HepG2 (cell line): ENCODE results near the gene EIF4G2. TPM values are rescaled to one million over a fixed set of nuclear protein-coding genes. Genes with fewer than 3 reads are reported as not detected.

Source experiments
- FOXK2 ChIP-seq: fragments of 450-650 bp; IDR thresholded peaks from 2 replicates; pipeline ENCODE4 v1.6.1; 2016
- GTF3A ChIP-seq: sonication (generic); formaldehyde crosslinking; conservative IDR thresholded peaks from 2 replicates; pipeline ENCODE4 v1.4.0; 2020; ENCODE audit warnings: mild to moderate bottlenecking, missing genetic modification reagents
- HNRNPL ChIP-seq: fragments of 200-400 bp; formaldehyde crosslinking; IDR thresholded peaks from 2 replicates; pipeline ENCODE4 v1.6.1; 2017; ENCODE audit warnings: mild to moderate bottlenecking, low read depth, low read length
- MED8 ChIP-seq: sonication (generic); formaldehyde crosslinking; IDR thresholded peaks from 2 replicates; pipeline ENCODE4 v1.8.1; 2023; ENCODE audit warnings: mild to moderate bottlenecking, missing genetic modification reagents; ENCODE audit not compliant: insufficient replicate concordance
- MTA1 ChIP-seq: sonication (generic); formaldehyde crosslinking; IDR thresholded peaks from 2 replicates; pipeline ENCODE4 v1.4.0; 2020; ENCODE audit warnings: missing genetic modification reagents, mild to moderate bottlenecking, borderline replicate concordance
- MXD4 ChIP-seq: IDR thresholded peaks from 2 replicates; pipeline ENCODE4 v1.6.1; 2016; ENCODE audit warnings: mild to moderate bottlenecking, missing biosample characterization, missing genetic modification reagents
- NAIF1 ChIP-seq: sonication (generic); formaldehyde crosslinking; IDR thresholded peaks from 2 replicates; pipeline ENCODE4 v1.5.0; 2020; ENCODE audit warnings: mild to moderate bottlenecking, missing genetic modification reagents, borderline replicate concordance
- RXRB ChIP-seq: IDR thresholded peaks from 2 replicates; pipeline ENCODE4 v1.6.1; 2016; ENCODE audit warnings: borderline replicate concordance, missing genetic modification reagents, missing compliant biosample characterization
- SMYD3 ChIP-seq: sonication (generic); formaldehyde crosslinking; IDR thresholded peaks from 2 replicates; pipeline ENCODE4 v1.8.1; 2023; ENCODE audit warnings: mild to moderate bottlenecking, missing genetic modification reagents
- ZNF337 ChIP-seq: sonication (generic); formaldehyde crosslinking; IDR thresholded peaks from 2 replicates; pipeline ENCODE4 v1.5.1; 2020; ENCODE audit warnings: missing genetic modification reagents, low read depth, mild to moderate bottlenecking, borderline replicate concordance
- ZNF34 ChIP-seq: sonication (generic); formaldehyde crosslinking; IDR thresholded peaks from 2 replicates; pipeline ENCODE4 v1.4.0; 2020; ENCODE audit warnings: mild to moderate bottlenecking, missing genetic modification reagents, borderline replicate concordance
- ZNF367 ChIP-seq: sonication (generic); formaldehyde crosslinking; IDR thresholded peaks from 2 replicates; pipeline ENCODE4 v1.4.0; 2020; ENCODE audit warnings: missing genetic modification reagents, borderline replicate concordance
- ZNF431 ChIP-seq: sonication (generic); formaldehyde crosslinking; IDR thresholded peaks from 2 replicates; pipeline ENCODE4 v1.9.0; 2022; ENCODE audit warnings: missing genetic modification reagents, low read depth, mild to moderate bottlenecking, borderline replicate concordance
- ZNF446 ChIP-seq: sonication (generic); formaldehyde crosslinking; IDR thresholded peaks from 2 replicates; pipeline ENCODE4 v1.5.0; 2020; ENCODE audit warnings: mild to moderate bottlenecking, missing genetic modification reagents
- ZNF564 ChIP-seq: sonication (generic); formaldehyde crosslinking; IDR thresholded peaks from 2 replicates; pipeline ENCODE4 v1.8.1; 2023; ENCODE audit warnings: mild to moderate bottlenecking, missing genetic modification reagents
- ZSCAN20 ChIP-seq: sonication (generic); formaldehyde crosslinking; IDR thresholded peaks from 2 replicates; pipeline ENCODE4 v1.4.0; 2020; ENCODE audit warnings: missing genetic modification reagents, mild to moderate bottlenecking, borderline replicate concordance
- polyA plus RNA-seq, 8 experiments: library from polyadenylated mRNA; depleted of rRNA in 3 of 8; stranded (reverse) in 7 of 8; unstranded in 1 of 8; fragments of >200 nt; fragmentation: Illumina TruSeq in 4 of 8; extraction: Trizol in 4 of 8; gene quantifications; 2 replicates each; pipeline versions ENCODE4 v1.2.1 to v1.2.3, GENCODE V29; 2011 to 2016; ENCODE audit warnings: low read depth in 4 of 8, missing spikeins in 1 of 8, mixed read lengths in 1 of 8; ENCODE audit not compliant: insufficient read depth in 1 of 8
- total RNA-seq, 5 experiments: library from RNA; depleted of rRNA; stranded (reverse); fragments of >200 nt; fragmentation: Illumina TruSeq; extraction: Trizol; gene quantifications; 2 replicates each; pipeline ENCODE4 v1.2.3, GENCODE V29; 2016; ENCODE audit warnings: low read depth in 1 of 5
- TF ChIP-seq, protein P1 (sequence below): IDR thresholded peaks from 2 replicates; pipeline ENCODE4 v1.6.1; 2012; ENCODE audit warnings: inconsistent platforms
- TF ChIP-seq, protein P2 (sequence below): sonication (generic); formaldehyde crosslinking; IDR thresholded peaks from 2 replicates; pipeline ENCODE4 v1.8.1; 2023; ENCODE audit warnings: mild to moderate bottlenecking, missing genetic modification reagents
- TF ChIP-seq, protein P3 (sequence below): sonication (generic); formaldehyde crosslinking; IDR thresholded peaks from 2 replicates; pipeline ENCODE4 v1.9.0; 2021; ENCODE audit warnings: missing genetic modification reagents, mild to moderate bottlenecking, borderline replicate concordance
- TF ChIP-seq, protein P4 (sequence below): sonication (generic); formaldehyde crosslinking; IDR thresholded peaks from 2 replicates; pipeline ENCODE4 v1.5.1; 2020; ENCODE audit warnings: missing genetic modification reagents, mild to moderate bottlenecking, borderline replicate concordance
- TF ChIP-seq, protein P5 (sequence below): sonication (generic); formaldehyde crosslinking; conservative IDR thresholded peaks from 2 replicates; pipeline ENCODE4 v1.8.0; 2022; ENCODE audit warnings: low read depth, missing genetic modification reagents

The EIF4G2 gene
- total and polyA plus RNA-seq, 2 of the 13 experiments (the other 11 are each of a cell fraction or from before 2014, with no cell fraction given) = 362 to 546 TPM

DNA sequence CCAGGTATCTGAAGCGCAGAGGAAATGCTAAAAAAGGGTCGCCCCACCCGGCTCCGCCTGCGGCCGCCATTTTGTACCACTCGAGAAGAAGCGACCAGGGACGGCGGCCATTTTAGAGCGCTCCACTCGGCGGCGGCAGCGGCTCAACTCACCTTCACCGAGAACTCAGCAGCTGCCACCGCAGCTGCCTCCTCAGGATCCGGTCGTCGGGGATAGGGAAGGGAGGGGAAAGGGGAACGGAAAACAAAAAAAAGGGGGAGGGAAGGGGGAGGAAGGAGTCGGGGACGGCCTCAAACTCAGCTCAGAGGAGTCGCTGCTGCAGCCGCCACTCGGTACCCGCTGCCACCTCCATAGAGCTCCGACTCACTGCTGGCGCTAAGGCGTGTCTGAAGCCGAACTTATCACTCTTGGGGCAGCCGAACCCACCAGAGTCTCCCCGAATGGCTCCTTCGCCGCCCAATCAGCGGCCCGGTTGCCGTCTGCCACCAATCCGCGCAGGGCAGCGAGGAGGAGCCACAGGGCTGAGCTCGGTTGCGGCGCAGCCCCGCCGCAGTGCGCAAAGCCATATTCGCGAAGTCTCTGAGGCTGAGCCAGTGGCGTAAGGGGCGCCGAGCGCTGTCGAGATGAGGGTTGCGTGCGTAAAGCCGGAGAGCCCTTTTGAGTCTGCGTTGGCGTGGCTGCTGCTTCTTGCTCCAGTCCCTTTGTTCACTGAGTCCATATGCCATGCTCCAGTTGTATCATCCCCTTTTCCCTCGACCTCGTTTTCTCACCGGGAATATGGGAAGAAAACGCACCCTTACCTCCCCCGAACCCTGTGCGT is at the start of gene EIF4G2 (continued):
- TF ChIP-seq ZNF367 (no peak; the same call in 1 of the 2 replicates), ZNF337 (CRISPR knock-in tag) (peak; percentile 71; the same call in 1 of the 2 replicates), ZSCAN20 (CRISPR knock-in tag) (peak; percentile 27; the same call in 1 of the 2 replicates), HNRNPL (0 out of 2 replicates have a peak, but pooled peaks have one; percentile 56), MXD4 (peak; percentile 60), ZNF431 (CRISPR knock-in tag) (0 out of 2 replicates have a peak, but pooled peaks have one; percentile 77), NAIF1 (CRISPR knock-in tag) (peak; percentile 100), MTA1 (CRISPR knock-in tag) (0 out of 2 replicates have a peak, but pooled peaks have one; percentile 18), ZNF446 (CRISPR knock-in tag) (no peak), GTF3A (CRISPR knock-in tag) (peak; percentile 38; the same call in 1 of the 2 replicates), RXRB (CRISPR knock-in tag) (peak; percentile 66), ZNF564 (CRISPR knock-in tag) (peak; percentile 76), SMYD3 (0 out of 2 replicates have a peak, but pooled peaks have one; percentile 18), ZNF34 (CRISPR knock-in tag) (peak; percentile 81; the same call in 1 of the 2 replicates), FOXK2 (no peak), MED8 (peak; percentile 38)
- TF ChIP-seq, protein P1, sequence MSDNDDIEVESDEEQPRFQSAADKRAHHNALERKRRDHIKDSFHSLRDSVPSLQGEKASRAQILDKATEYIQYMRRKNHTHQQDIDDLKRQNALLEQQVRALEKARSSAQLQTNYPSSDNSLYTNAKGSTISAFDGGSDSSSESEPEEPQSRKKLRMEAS = peak; percentile 85
- TF ChIP-seq, protein P2, sequence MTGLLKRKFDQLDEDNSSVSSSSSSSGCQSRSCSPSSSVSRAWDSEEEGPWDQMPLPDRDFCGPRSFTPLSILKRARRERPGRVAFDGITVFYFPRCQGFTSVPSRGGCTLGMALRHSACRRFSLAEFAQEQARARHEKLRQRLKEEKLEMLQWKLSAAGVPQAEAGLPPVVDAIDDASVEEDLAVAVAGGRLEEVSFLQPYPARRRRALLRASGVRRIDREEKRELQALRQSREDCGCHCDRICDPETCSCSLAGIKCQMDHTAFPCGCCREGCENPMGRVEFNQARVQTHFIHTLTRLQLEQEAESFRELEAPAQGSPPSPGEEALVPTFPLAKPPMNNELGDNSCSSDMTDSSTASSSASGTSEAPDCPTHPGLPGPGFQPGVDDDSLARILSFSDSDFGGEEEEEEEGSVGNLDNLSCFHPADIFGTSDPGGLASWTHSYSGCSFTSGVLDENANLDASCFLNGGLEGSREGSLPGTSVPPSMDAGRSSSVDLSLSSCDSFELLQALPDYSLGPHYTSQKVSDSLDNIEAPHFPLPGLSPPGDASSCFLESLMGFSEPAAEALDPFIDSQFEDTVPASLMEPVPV (CRISPR knock-in tag) = peak; percentile 28; the same call in 1 of the 2 replicates
- TF ChIP-seq, protein P3, sequence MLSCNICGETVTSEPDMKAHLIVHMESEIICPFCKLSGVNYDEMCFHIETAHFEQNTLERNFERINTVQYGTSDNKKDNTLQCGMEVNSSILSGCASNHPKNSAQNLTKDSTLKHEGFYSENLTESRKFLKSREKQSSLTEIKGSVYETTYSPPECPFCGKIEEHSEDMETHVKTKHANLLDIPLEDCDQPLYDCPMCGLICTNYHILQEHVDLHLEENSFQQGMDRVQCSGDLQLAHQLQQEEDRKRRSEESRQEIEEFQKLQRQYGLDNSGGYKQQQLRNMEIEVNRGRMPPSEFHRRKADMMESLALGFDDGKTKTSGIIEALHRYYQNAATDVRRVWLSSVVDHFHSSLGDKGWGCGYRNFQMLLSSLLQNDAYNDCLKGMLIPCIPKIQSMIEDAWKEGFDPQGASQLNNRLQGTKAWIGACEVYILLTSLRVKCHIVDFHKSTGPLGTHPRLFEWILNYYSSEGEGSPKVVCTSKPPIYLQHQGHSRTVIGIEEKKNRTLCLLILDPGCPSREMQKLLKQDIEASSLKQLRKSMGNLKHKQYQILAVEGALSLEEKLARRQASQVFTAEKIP (CRISPR knock-in tag) = no peak
- TF ChIP-seq, protein P4, sequence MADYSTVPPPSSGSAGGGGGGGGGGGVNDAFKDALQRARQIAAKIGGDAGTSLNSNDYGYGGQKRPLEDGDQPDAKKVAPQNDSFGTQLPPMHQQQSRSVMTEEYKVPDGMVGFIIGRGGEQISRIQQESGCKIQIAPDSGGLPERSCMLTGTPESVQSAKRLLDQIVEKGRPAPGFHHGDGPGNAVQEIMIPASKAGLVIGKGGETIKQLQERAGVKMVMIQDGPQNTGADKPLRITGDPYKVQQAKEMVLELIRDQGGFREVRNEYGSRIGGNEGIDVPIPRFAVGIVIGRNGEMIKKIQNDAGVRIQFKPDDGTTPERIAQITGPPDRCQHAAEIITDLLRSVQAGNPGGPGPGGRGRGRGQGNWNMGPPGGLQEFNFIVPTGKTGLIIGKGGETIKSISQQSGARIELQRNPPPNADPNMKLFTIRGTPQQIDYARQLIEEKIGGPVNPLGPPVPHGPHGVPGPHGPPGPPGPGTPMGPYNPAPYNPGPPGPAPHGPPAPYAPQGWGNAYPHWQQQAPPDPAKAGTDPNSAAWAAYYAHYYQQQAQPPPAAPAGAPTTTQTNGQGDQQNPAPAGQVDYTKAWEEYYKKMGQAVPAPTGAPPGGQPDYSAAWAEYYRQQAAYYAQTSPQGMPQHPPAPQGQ (CRISPR knock-in tag) = no peak
- TF ChIP-seq, protein P5, sequence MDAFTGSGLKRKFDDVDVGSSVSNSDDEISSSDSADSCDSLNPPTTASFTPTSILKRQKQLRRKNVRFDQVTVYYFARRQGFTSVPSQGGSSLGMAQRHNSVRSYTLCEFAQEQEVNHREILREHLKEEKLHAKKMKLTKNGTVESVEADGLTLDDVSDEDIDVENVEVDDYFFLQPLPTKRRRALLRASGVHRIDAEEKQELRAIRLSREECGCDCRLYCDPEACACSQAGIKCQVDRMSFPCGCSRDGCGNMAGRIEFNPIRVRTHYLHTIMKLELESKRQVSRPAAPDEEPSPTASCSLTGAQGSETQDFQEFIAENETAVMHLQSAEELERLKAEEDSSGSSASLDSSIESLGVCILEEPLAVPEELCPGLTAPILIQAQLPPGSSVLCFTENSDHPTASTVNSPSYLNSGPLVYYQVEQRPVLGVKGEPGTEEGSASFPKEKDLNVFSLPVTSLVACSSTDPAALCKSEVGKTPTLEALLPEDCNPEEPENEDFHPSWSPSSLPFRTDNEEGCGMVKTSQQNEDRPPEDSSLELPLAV = no peak
